ENCODE results near the gene HTRA2.

The HTRA2 gene

DNA sequence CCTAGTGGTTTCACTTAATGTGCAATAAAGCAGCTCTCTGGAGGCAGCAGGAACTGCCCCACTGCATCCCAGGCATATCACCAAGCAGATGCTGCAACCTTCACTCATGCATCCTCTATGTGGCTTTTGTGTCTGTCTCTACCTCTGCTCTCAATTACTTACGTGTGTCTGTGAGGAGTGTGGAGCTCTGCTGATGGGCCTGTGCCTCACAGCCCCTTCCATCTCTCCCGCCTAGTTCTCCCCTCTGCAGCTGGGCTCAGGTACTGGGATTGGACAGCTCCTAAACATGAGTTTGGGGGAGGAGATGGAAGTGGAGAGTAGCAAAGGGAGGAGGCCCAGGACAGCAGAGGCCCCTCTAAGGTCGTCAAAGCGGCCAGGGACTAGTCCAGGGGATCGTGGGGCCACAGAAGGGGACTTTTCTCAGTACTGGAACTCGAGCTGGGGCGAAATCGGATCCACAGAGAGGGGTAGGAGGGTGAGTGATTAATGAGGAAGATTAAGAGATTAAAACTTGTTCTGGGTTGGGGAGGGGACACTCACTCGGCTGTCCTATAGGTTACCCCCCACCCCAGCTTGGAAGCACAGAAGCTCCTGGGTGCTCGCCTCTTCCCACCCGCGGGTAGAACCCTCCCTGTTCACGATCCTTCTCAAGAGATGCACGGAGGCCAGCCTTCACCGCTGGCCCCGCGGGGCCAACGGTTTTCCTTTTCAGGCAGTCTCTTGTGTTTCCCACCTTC is 28.2 kb upstream of the HTRA2 start:
- no peak for DNase-seq

GRCh38 chr2:74502147-74502719 is 27.5 kb upstream of the HTRA2 start:
- no peak for DNase-seq

- DNase-seq: peak; percentile 46
Measured at GRCh38 chr2:74502720-74503505, 26.8 kb upstream of the HTRA2 start.

GRCh38 chr2:74503506-74504475 is 25.9 kb upstream of the HTRA2 start:
- DNase-seq: no peak

DNA sequence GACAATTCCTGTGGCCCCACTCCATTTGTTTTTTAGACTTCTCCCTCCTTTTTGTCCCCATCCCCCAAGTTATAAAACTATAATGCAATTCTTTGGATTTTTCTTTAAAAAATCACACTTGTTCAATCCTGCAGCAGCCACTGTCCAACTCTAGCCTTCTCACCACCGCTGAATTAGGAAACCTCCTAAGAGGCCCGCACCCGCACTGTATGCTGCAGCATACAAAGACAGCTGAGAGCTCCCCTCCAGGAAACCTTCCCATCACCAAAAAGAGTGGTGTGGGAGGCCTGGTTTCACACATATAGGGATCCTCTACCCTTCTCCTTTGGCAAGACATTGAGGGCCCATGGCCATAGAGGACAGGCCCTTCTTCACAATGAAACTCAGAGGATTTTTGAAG is 25.1 kb upstream of the HTRA2 start:
- no peak for DNase-seq

DNA sequence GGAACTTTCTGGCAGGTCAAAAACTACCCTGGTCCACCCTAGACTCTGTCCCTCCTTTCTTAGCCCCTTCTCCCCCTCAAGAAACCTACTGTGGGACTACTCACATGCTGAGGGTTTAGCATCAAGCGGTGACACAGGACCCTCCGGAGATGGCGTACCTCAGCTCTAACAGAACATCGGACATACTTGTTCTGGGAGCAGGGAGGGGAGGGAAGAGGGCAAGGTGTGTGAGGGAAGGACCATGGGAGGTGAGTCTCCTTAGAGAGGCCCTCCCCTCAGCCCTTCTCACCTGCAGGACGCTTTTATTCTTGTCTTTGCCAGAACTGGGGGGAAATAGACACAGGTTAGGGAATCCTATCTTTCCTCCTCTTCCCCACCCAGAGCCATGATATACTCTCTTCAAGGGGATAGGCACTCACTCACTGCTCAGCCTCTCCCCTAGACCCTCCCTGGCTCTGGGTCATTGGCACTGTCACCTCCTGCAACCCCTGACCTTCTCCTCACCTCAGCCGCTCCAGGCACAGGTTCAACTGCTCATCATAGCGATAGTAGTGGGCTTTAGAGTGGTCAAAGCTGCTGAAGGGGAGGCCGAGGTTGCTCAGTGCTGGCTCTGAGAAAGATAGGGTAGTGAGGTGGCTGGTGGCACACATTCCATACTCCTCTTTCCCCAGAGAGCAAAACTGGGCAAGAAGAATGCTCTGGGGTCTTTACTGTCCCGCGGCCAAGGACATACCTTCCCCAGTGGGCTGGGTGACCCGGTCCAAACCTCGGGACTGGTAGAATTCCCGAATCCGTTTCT is 24.1 kb upstream of the HTRA2 start:
- DNase-seq: no peak

DNA sequence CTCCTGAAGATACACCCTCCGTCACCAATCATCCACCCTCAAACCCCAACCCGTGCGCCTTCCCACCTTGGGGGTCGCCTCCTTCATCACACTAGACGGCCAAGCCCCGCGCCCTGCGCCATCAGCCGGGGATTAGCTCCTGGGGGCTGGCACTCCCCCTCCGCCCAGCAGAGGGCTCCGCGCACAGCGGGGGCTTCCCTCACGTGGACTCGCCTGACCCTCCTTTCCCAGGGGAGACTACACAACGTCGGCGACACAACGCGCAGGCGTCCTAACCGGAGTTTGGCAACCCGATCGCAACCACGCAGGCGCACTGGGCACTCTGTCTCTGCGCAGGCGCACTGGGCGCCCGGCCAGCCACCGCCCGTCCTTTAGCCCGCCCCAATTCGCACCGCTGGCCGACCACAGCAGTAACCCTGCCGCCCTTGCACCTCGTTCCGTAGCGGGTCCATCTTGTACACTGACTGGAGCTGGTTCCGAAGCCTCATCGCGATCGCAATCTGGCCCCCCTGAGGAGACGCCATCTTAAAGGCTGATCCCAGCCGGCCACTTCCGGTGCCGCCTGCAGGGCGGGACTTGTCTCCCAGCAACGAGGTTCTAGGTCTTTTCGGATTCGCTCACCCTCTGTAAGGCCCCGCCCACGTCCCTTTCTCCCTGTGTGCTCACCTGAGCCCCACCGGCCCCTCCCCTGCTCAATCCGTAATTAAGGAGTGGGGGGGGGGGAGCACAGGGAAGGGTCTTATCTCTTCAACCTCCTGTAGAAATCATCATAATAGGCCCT is 22.4 kb upstream of the HTRA2 start, which contains the start of gene PCGF1:
TSS of gene PCGF1 (minus strand) at position 551 of the 781 bp plus-strand sequence. CDS start at position 524, 27 bp downstream.
- peak; percentile 93 for DNase-seq

DNA sequence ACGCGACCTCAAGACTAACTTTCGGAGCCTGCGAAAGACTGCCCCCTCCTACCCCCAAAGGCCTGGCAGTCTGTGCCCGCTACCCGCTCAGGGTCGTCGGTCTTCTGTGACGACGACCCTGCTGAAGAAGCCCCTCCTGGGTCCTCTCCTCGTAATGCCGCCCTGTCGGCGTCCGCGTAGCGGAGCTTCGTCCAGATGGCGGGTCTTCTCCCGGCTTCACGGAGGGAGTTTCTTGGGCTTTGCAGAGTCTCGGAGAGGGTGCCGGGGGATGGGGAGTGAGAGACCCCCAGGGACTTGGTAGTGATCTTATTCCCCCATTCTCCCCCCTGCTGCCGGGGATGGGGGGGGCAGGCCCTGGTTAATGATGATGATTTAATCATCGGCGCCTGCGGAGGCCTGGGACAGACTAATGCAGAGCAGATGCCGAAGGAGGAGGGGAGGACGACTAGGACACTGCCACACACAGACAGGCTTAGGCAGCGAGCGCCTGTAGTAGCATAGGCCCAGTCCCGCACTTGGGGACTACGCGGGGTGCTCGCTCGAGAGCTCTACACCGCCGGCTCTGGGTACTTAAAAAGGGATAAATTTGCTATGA is 21.7 kb upstream of the HTRA2 start:
- no peak for DNase-seq

DNA sequence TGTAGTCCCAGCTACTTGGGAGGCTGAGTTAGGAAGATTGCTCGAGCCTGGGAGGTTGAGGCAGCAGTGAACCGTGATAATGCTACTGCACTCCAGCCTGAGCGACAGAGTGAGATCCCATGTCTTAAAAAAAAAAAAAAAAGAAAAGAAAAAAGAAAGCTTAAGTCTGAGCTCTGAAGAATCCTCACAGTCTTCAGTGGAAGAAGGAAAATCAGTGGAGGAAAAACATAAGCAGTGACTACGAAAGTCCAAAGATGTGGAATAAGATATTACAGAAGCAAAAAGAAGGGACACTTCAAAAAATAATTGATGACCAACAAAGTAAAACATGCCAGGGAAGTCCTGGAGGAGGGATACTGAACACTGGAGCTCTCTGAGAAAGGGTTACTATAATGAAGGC is 19.5 kb upstream of the HTRA2 start:
- no peak for DNase-seq

DNA sequence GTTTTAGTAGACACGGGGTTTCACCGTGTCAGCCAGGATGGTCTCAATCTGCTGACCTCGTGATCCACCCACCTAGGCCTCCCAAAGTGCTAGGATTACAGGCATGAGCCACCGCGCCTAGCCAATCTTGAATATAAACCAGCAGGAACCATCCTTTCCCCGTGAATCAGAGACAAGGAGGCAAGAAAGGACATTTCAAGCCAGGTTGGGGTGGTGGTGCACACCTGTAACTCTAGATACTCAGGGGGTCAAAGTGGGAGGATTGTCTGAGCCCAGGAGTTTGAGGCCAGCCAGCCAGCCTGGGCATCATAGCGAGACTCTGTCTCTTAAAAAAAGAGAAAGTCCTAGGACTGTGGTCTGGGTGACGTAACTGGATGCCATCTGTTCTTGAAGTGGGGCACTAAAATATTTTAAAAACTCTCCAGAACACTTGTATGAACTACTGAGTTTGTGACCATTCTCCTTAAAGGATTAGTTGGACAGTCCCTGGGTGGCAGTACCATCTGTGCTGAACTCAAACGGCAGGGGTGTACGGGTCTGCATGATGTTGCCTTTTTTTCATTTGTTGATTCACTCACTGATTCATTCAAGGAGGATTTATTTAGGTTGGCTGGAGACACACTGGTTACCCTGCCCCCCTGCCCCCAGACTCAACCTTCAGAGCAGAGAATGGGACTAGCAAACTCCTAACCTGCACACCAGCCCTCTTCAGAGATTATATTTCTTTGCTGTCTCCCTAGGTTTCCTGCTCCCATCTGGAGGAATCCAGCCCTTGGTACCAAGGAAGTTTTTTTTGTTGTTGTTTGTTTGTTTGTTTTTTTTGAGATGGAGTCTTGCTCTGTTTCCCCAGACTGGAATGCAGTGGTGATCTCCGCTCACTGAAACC is 18.4 kb upstream of the HTRA2 start:
- DNase-seq: no peak

DNA sequence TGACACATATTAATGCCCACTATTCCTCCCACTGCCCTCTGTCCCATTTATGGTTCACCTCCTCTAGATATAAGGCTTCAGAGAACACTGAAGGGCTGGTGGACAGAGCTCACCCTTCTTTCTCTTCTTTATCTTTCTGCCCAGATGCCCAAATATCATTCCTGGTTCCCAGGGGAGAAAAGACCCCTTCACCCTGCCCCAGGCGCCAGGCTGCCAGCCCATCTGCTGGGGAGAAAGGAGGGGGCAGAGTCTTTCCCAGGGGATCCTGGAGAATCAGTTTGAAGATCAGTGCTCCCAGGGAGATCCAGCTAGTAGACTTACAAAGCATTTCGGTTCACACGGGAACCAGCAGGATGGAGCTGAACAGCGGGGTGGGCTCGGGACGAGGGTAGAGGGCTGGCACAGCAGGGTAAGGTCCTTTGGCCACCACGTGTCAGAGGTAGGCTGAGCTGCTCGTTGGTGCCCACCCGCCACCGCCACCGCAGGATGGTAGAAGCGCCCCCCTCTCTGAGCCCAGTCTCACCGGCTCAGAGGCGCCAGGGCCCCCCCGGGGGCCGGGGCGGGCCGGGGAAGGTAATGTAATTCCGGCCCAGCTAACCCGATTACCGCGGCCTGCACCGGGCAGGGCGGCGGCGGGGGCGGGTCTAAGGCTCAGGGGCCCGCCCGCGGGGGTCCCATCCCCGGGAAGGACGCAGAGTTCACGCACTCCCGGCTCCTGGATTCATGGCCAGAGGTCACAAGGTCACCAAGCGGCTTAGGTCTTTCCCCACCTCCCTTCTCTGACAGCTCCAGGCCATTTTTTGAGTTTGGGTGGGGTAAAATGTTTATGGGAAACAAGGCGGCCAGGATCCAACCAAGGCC is 16.8 kb upstream of the HTRA2 start:
- no peak for DNase-seq

DNA sequence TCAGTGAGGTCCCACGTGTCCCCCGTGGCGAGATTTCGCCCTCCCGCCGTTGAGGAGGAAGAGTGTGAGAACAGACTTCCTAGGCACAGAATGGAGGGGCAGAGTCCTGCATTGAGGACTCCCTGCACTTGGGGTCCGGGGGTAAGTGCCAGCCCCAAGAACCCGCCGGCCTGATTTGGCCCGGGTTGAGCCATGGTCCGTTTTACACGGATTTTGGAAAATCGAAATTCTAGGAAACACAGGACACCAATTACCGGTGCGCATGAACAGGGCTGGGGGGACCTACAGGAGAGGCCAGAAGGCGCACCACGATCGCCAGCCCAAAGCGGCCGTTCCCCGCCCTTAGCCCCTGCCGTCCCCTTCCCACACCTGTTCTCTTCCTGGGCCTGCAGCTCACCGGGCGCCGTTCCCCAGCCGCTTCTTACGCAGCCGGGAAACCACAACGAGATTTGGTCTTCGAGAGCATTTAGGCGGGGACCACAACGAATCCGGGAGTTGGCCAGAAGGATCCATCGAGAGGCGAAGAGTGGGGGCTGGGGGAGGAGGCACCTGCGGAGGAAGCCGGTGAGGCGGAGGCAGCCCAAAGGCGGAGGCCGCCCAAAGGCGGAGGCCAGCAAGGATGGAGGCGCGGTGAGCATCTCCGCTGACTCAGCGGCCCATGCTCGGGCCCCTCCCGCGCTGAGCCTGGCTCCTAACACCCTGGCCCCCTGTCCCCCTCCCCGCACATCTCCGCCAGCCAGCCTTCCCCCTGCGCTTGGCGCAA is 15.9 kb upstream of the HTRA2 start:
- no peak for DNase-seq

GRCh38 chr2:74514368-74515270 is 15.1 kb upstream of the HTRA2 start, which contains the start of gene TLX2:
TLX2 (plus strand) TSS chr2:74514450; CDS start chr2:74514807, 357 bp downstream.
- DNase-seq: no peak

GRCh38 chr2:74515271-74515980 is 14.3 kb upstream of the HTRA2 start:
- DNase-seq: no peak

GRCh38 chr2:74515981-74516633 is 13.6 kb upstream of the HTRA2 start:
- no peak for DNase-seq

Data from GDM1 (cell line).